A673 (cell line): ENCODE results near the gene SEMA3E. TPM values are rescaled to one million over a fixed set of nuclear protein-coding genes. Genes with fewer than 3 reads are reported as not detected.

Experiments
- BruUV-seq: library from RNA; stranded (reverse); fragments of 400-500 nt; replicated peaks from 2 replicates; lab custom pipeline; 2021; lab: Mats Ljungman, UMichigan
- CTCF ChIA-PET: fragments of 300-600 bp; sonication (Branson Sonifier 250); formaldehyde crosslinking; loops from one replicate; lab custom pipeline; 2022; ENCODE audit warnings: antibody characterized with exemption; lab: Charles Lee
- POLR2A ChIA-PET: fragments of 300-600 bp; sonication (Branson Sonifier 250); formaldehyde crosslinking; loops from one replicate; lab custom pipeline; 2022; ENCODE audit warnings: antibody characterized with exemption; ENCODE audit not compliant: low non-redundant PET; lab: Charles Lee
- DNase-seq: peaks from one replicate; pipeline ENCODE4 v3.0.0-alpha.2; 2015; ENCODE audit warnings: low spot score
- H3K27ac ChIP-seq: fragments of 200-600 bp; sonication (generic); 2 replicates; pipeline ENCODE4 v1.5.1; 2016; ENCODE audit warnings: mixed run types, low read depth, mild to moderate bottlenecking, mixed read lengths, antibody characterized with exemption, low read length; ENCODE audit not compliant: poor library complexity, severe bottlenecking
- H3K27me3 ChIP-seq: fragments of 200-600 bp; sonication (generic); replicated peaks from 2 replicates; pipeline ENCODE4 v1.6.1; 2017; ENCODE audit warnings: mixed run types, low read depth, mild to moderate bottlenecking, mixed read lengths, antibody characterized with exemption, low read length; ENCODE audit not compliant: insufficient read depth, poor library complexity
- H3K36me3 ChIP-seq: fragments of 200-600 bp; sonication (generic); 2 replicates; pipeline ENCODE4 v1.6.1; 2016; ENCODE audit warnings: mixed run types, mild to moderate bottlenecking, mixed read lengths, antibody characterized with exemption, low read length; ENCODE audit not compliant: insufficient read depth, poor library complexity, severe bottlenecking
- H3K4me1 ChIP-seq: fragments of 200-600 bp; sonication (generic); 2 replicates; pipeline ENCODE4 v1.6.1; 2017; ENCODE audit warnings: mixed run types, mild to moderate bottlenecking, mixed read lengths, antibody characterized with exemption, low read length; ENCODE audit not compliant: insufficient read depth, poor library complexity, severe bottlenecking
- H3K4me3 ChIP-seq: fragments of 200-600 bp; sonication (generic); 2 replicates; pipeline ENCODE4 v1.5.1; 2016; ENCODE audit warnings: low read depth, mixed run types, mild to moderate bottlenecking, mixed read lengths, low read length; ENCODE audit not compliant: poor library complexity, severe bottlenecking
- H3K9me3 ChIP-seq: fragments of 200-600 bp; sonication (generic); 2 replicates; pipeline ENCODE4 v1.6.1; 2016; ENCODE audit warnings: mixed run types, low read depth, mild to moderate bottlenecking, mixed read lengths, antibody characterized with exemption, low read length; ENCODE audit not compliant: poor library complexity, severe bottlenecking
- CTCF ChIP-seq: fragments of 300-800, 200-600 bp; sonication (generic); conservative IDR thresholded peaks from 2 replicates; pipeline ENCODE4 v1.5.1; 2017; ENCODE audit warnings: low read depth, mild to moderate bottlenecking, antibody characterized with exemption, low read length, moderate library complexity, mixed read lengths
- EZH2 ChIP-seq: fragments of 200-600 bp; sonication (generic); IDR thresholded peaks from 2 replicates; pipeline ENCODE4 v1.6.1; 2017; ENCODE audit warnings: borderline replicate concordance, low read depth, mild to moderate bottlenecking, mixed read lengths, antibody characterized with exemption, low read length; ENCODE audit not compliant: poor library complexity, severe bottlenecking
- intact Hi-C: fragments of 100-400 bp; cut with micrococcal nuclease; formaldehyde crosslinking; loops from one replicate; pipeline ENCODE4 v1.10.0; 2022; ENCODE audit not compliant: unreplicated experiment
- total RNA-seq: library from RNA; stranded (reverse); gene quantifications from 2 replicates; pipeline ENCODE4 v1.2.3, GENCODE V29; 2021

SEMA3E gene
- total RNA-seq, 1 experiment from 2014 or later = not detected

GRCh38 chr7:83593921-83594475 lies 54.9 kb downstream of the SEMA3E start:
- no peaks in the 10 kb centered on the region for H3K36me3 ChIP-seq
- CTCF ChIA-PET = no interaction called here
- no peak overlapping the region for H3K27ac ChIP-seq
- H3K27me3 ChIP-seq = peaks cover 11% of the 10 kb centered on the region
- H3K4me3 ChIP-seq = no peak overlapping the region
- no peaks in the 10 kb centered on the region for H3K4me1 ChIP-seq
- no peak for DNase-seq
- POLR2A ChIA-PET = interaction anchor here (0.6 kb wide), 1 partner anchor 588 kb away, joined by 3 read pairs; no protein-coding TSS in a partner anchor
- intact Hi-C loops = no loop called here
- no TSS peak for BruUV-seq
- no peaks in the 10 kb centered on the region for H3K9me3 ChIP-seq
- TF ChIP-seq CTCF = no peak
- TF ChIP-seq EZH2 = no peak

GRCh38 chr7:83588602-83589240 lies 60.2 kb downstream of the SEMA3E start:
- Histone ChIP-seq H3K4me1 (no peaks in the 10 kb centered on the region), H3K27me3 (peaks cover 8% of the 10 kb centered on the region), H3K4me3 (no peak overlapping the region), H3K9me3 (no peaks in the 10 kb centered on the region), H3K27ac (no peak overlapping the region), H3K36me3 (no peaks in the 10 kb centered on the region)
- CTCF ChIA-PET = no interaction called here
- no TSS peak for BruUV-seq
- DNase-seq = peak; percentile 61
- POLR2A ChIA-PET = no interaction called here
- intact Hi-C loops = no loop called here
- TF ChIP-seq EZH2 (no peak), CTCF (no peak)

- CTCF ChIA-PET = no interaction called here
Measured at GRCh38 chr7:83586281-83586680, 62.7 kb downstream of the SEMA3E start.

More at GRCh38 chr7:83586281-83586680, 62.7 kb downstream of the SEMA3E start:
- intact Hi-C loops = no loop called here
- no TSS peak for BruUV-seq
- POLR2A ChIA-PET = no interaction called here
- Histone ChIP-seq H3K36me3 (no peaks in the 10 kb centered on the region), H3K27ac (no peak overlapping the region), H3K4me1 (no peaks in the 10 kb centered on the region), H3K9me3 (no peaks in the 10 kb centered on the region), H3K4me3 (no peak overlapping the region), H3K27me3 (peaks cover 11% of the 10 kb centered on the region)
- DNase-seq = peak; percentile 7
- TF ChIP-seq CTCF (no peak), EZH2 (no peak)
